ENCODE measurements around the gene C1orf174. TPM values are rescaled to one million over a fixed set of nuclear protein-coding genes. Genes with fewer than 3 reads are reported as not detected.

C1orf174 gene
- total and polyA plus RNA-seq, 2 of the 13 experiments (the other 11 are each of a cell fraction or from before 2014, with no cell fraction given) = 21.6 to 31.4 TPM

- TF ChIP-seq, protein P1, sequence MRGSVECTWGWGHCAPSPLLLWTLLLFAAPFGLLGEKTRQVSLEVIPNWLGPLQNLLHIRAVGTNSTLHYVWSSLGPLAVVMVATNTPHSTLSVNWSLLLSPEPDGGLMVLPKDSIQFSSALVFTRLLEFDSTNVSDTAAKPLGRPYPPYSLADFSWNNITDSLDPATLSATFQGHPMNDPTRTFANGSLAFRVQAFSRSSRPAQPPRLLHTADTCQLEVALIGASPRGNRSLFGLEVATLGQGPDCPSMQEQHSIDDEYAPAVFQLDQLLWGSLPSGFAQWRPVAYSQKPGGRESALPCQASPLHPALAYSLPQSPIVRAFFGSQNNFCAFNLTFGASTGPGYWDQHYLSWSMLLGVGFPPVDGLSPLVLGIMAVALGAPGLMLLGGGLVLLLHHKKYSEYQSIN (CRISPR knock-in tag; IDR thresholded peaks at IDR 0.05; ENCODE audit: borderline replicate concordance) = no peak
- TF ChIP-seq IKZF4 (CRISPR knock-in tag; IDR thresholded peaks at IDR 0.05; ENCODE audit: borderline replicate concordance, low read depth, not compliant biosample characterization) = peak; percentile 77
- TF ChIP-seq TP53 (CRISPR knock-in tag; conservative IDR thresholded peaks at IDR 0.05) = 0 out of 2 replicates have a peak, but pooled peaks have one; percentile 73
- TF ChIP-seq XRCC5 (optimal IDR thresholded peaks at IDR 0.05; ENCODE audit: low read length) = peak; percentile 60
- 0 out of 2 replicates have a peak, but pooled peaks have one; percentile 45 for TF ChIP-seq ZNF124 (CRISPR knock-in tag; IDR thresholded peaks at IDR 0.05)
- TF ChIP-seq, protein P2, sequence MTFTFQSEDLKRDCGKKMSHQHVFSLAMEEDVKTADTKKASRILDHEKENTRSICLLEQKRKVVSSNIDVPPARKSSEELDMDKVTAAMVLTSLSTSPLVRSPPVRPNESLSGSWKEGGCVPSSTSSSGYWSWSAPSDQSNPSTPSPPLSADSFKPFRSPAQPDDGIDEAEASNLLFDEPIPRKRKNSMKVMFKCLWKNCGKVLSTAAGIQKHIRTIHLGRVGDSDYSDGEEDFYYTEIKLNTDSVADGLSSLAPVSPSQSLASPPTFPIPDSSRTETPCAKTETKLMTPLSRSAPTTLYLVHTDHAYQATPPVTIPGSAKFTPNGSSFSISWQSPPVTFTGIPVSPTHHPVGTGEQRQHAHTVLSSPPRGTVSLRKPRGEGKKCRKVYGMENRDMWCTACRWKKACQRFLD (CRISPR knock-in tag; IDR thresholded peaks at IDR 0.05; ENCODE audit: borderline replicate concordance) = no peak
- TF ChIP-seq ZGPAT (CRISPR knock-in tag; IDR thresholded peaks at IDR 0.05) = peak; percentile 75
- 0 out of 2 replicates have a peak, but pooled peaks have one; percentile 10 for TF ChIP-seq ZNF383 (CRISPR knock-in tag; IDR thresholded peaks at IDR 0.05; ENCODE audit: borderline replicate concordance)
- peak; percentile 43; the same call in 1 of the 2 replicates for TF ChIP-seq MAZ (IDR thresholded peaks at IDR 0.05; ENCODE audit: borderline replicate concordance, low read depth, low read length)
- peak; percentile 78 for TF ChIP-seq MAZ (CRISPR knock-in tag; IDR thresholded peaks at IDR 0.05; ENCODE audit: low read depth)
- TF ChIP-seq ZSCAN25 (CRISPR knock-in tag; IDR thresholded peaks at IDR 0.05) = peak; percentile 66; the same call in 1 of the 2 replicates
- no peak for TF ChIP-seq ZNF878 (CRISPR knock-in tag; IDR thresholded peaks at IDR 0.05)
- TF ChIP-seq SIX4 (CRISPR knock-in tag; IDR thresholded peaks at IDR 0.05) = 0 out of 2 replicates have a peak, but pooled peaks have one; percentile 32
- TF ChIP-seq, protein P3, sequence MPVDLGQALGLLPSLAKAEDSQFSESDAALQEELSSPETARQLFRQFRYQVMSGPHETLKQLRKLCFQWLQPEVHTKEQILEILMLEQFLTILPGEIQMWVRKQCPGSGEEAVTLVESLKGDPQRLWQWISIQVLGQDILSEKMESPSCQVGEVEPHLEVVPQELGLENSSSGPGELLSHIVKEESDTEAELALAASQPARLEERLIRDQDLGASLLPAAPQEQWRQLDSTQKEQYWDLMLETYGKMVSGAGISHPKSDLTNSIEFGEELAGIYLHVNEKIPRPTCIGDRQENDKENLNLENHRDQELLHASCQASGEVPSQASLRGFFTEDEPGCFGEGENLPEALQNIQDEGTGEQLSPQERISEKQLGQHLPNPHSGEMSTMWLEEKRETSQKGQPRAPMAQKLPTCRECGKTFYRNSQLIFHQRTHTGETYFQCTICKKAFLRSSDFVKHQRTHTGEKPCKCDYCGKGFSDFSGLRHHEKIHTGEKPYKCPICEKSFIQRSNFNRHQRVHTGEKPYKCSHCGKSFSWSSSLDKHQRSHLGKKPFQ (CRISPR knock-in tag; IDR thresholded peaks at IDR 0.05; ENCODE audit: insufficient replicate concordance) = no peak
- peak; percentile 87 for TF ChIP-seq HDAC1 (CRISPR knock-in tag; IDR thresholded peaks at IDR 0.05)
- TF ChIP-seq NFKB2 (CRISPR knock-in tag; IDR thresholded peaks at IDR 0.05; ENCODE audit: borderline replicate concordance) = peak; percentile 63; the same call in 1 of the 2 replicates
- TF ChIP-seq MIXL1 (CRISPR knock-in tag; IDR thresholded peaks at IDR 0.05) = peak; percentile 61; the same call in 1 of the 2 replicates
- TF ChIP-seq ZFY (CRISPR knock-in tag; IDR thresholded peaks at IDR 0.05) = peak; percentile 93
- no peak for TF ChIP-seq ATF1 (CRISPR knock-in tag; IDR thresholded peaks at IDR 0.05)
- no peak for TF ChIP-seq FIP1L1 (IDR thresholded peaks at IDR 0.05; ENCODE audit: borderline replicate concordance, insufficient read depth, low read depth, low read length)
- TF ChIP-seq ZNF720 (CRISPR knock-in tag; IDR thresholded peaks at IDR 0.05) = no peak
- TF ChIP-seq ZFP91 (CRISPR knock-in tag; IDR thresholded peaks at IDR 0.05; ENCODE audit: borderline replicate concordance) = peak; percentile 15
Measured at GRCh38 chr1:3856923-3857790, 42.9 kb downstream of the C1orf174 start, which contains the start of the genes CEP104 and DFFB (continued).
